ENCODE results near the gene CLDN6.
A peak's percentile ranks its signal among the peaks of the same experiment; 100 is the strongest.

CLDN6 gene

GRCh38 chr16:3012246-3012645 is 5.7 kb downstream of the CLDN6 start:
- peak; percentile 72 for DNase-seq

- DNase-seq = no peak
These were observed 7.5 kb downstream of the CLDN6 start for GRCh38 chr16:3010510-3010909.

GRCh38 chr16:3009568-3010390 is 8.2 kb downstream of the CLDN6 start:
- DNase-seq = no peak

GRCh38 chr16:3008690-3009037 is 9.3 kb downstream of the CLDN6 start:
- DNase-seq = no peak

GRCh38 chr16:3007957-3008689 is 9.9 kb downstream of the CLDN6 start:
- DNase-seq = no peak

- no peak for DNase-seq
These were observed 10.7 kb downstream of the CLDN6 start for GRCh38 chr16:3007059-3007956.

GRCh38 chr16:3004781-3005284 is 13.2 kb downstream of the CLDN6 start:
- no peak for DNase-seq

- no peak for DNase-seq
These were observed 13.7 kb downstream of the CLDN6 start for GRCh38 chr16:3004319-3004718.

- DNase-seq = peak; percentile 94
These were observed 14.3 kb downstream of the CLDN6 start for GRCh38 chr16:3003582-3004270.

- DNase-seq = no peak
These were observed 16.7 kb downstream of the CLDN6 start for GRCh38 chr16:3001316-3001715.

GRCh38 chr16:3000540-3000939 is 17.4 kb downstream of the CLDN6 start:
- DNase-seq = no peak

GRCh38 chr16:2999929-3000328 is 18.1 kb downstream of the CLDN6 start:
- DNase-seq = no peak

- no peak for DNase-seq
These were observed 21.7 kb downstream of the CLDN6 start for GRCh38 chr16:2996298-2996697.

- DNase-seq = no peak
These were observed 25.5 kb downstream of the CLDN6 start for GRCh38 chr16:2992383-2993081.

- DNase-seq = no peak
These were observed 26.3 kb downstream of the CLDN6 start for GRCh38 chr16:2991566-2992261.

- DNase-seq = no peak
These were observed 27.1 kb downstream of the CLDN6 start for GRCh38 chr16:2990891-2991290.

GRCh38 chr16:2988590-2989099 is 29.3 kb downstream of the CLDN6 start:
- DNase-seq = no peak

- DNase-seq = no peak
These were observed 30.1 kb downstream of the CLDN6 start for GRCh38 chr16:2987833-2988232.

GRCh38 chr16:2987286-2987685 is 30.7 kb downstream of the CLDN6 start:
- DNase-seq = no peak

- no peak for DNase-seq
These were observed 31.3 kb downstream of the CLDN6 start for GRCh38 chr16:2986623-2987188.

- DNase-seq = no peak
These were observed 32.1 kb downstream of the CLDN6 start for GRCh38 chr16:2985893-2986355.
